NB4 (cell line): ENCODE results near the gene SMC3.
A peak's percentile ranks its signal among the peaks of the same experiment; 100 is the strongest.

ENCODE experiments used
- DNase-seq: peaks from one replicate; pipeline ENCODE4 v3.0.0; 2010; ENCODE audit warnings: low read depth
- H3K4me3 ChIP-seq: one replicate; pipeline ENCODE4 v1.5.1; 2011; ENCODE audit warnings: mild to moderate bottlenecking, low read depth, low read length, moderate library complexity
- CTCF ChIP-seq: IDR thresholded peaks from one replicate; pipeline ENCODE4 v1.5.1; 2012; ENCODE audit warnings: low read depth, low read length
- MAX ChIP-seq: IDR thresholded peaks from 2 replicates; pipeline ENCODE4 v1.6.1; 2011; ENCODE audit warnings: low read depth, low read length
- MYC ChIP-seq: IDR thresholded peaks from 2 replicates; pipeline ENCODE4 v1.6.1; 2011; ENCODE audit warnings: low read depth, low read length
- POLR2A ChIP-seq: IDR thresholded peaks from 2 replicates; pipeline ENCODE4 v1.6.1; 2011; ENCODE audit warnings: mild to moderate bottlenecking; ENCODE audit not compliant: insufficient read length; ENCODE audit errors: extremely low read depth

Gene SMC3

GRCh38 chr10:110567201-110568054 lies at the start of gene SMC3:
TSS of gene SMC3 (plus strand) at chr10:110567695. CDS start at chr10:110567817, 122 bp downstream.
- peak within 1 kb of the TSS; percentile 88 for H3K4me3 ChIP-seq
- TF ChIP-seq MYC (peak; percentile 97), POLR2A (peak; percentile 83), CTCF (no peak), MAX (peak; percentile 99)
- DNase-seq = peak; percentile 95

GRCh38 chr10:110522365-110522988 lies 45.0 kb upstream of the SMC3 start:
- no peak overlapping the region for H3K4me3 ChIP-seq
- TF ChIP-seq CTCF = no peak
- TF ChIP-seq MAX = no peak
- TF ChIP-seq MYC = no peak
- TF ChIP-seq POLR2A = no peak
- DNase-seq = no peak

GRCh38 chr10:110523736-110524135 lies 43.8 kb upstream of the SMC3 start:
- H3K4me3 ChIP-seq = no peak overlapping the region
- TF ChIP-seq POLR2A (no peak), CTCF (no peak), MAX (no peak), MYC (no peak)
- no peak for DNase-seq

- TF ChIP-seq MYC (no peak), POLR2A (no peak), CTCF (no peak), MAX (no peak)
- no peak for DNase-seq
- no peak overlapping the region for H3K4me3 ChIP-seq
These were observed 43.2 kb upstream of the SMC3 start for GRCh38 chr10:110524179-110524858.

GRCh38 chr10:110524859-110525232 lies 42.6 kb upstream of the SMC3 start:
- H3K4me3 ChIP-seq = no peak overlapping the region
- no peak for DNase-seq
- TF ChIP-seq MYC (no peak), CTCF (no peak), MAX (no peak), POLR2A (no peak)
